ENCODE results near the gene TAS1R1.
"Not testable (repeated sequence)": the region's sequence is repeated elsewhere in the genome, so short reads cannot be mapped to it uniquely, and the experiment has no call there.

TAS1R1 gene

DNA sequence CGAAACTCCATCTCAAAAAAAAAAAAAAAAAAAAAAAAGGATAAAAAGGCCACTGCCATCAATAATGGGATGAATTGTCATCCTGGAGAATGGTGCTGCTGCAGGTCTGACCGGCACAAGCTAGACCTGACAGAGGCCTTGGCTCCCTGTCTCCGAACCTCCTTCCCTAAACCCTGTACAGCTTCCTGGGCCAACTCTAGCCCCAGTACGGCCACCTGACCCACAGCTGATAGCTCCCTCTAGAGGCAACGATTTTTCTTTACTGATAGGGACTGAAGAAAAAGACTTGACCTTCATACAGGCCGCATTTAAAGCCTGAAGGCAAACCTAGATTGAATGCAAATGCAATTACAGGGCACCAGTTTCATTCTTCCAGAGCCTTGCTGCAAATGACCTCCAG, 31.5 kb upstream of the TAS1R1 start:
- no peak for DNase-seq

DNA sequence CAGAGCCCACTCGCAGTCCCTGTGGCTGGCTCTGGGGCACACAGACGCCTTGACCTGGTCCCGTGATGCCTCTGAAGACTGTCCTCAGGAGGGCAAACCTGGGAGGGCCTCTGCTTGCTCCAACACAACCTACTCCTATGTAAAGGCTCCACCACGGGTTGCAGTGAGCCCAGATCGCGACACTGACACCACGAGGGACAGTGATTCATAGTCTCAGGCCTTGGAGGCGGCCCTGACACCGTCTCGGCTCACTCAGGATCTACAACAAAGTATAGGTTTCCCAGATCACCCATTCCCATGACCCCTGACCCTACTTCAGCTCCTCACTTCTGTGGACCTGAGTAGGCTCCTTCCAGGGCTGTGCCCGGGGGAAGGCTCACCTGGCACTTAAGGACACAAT, 28.8 kb upstream of the TAS1R1 start:
- DNase-seq = no peak

DNA sequence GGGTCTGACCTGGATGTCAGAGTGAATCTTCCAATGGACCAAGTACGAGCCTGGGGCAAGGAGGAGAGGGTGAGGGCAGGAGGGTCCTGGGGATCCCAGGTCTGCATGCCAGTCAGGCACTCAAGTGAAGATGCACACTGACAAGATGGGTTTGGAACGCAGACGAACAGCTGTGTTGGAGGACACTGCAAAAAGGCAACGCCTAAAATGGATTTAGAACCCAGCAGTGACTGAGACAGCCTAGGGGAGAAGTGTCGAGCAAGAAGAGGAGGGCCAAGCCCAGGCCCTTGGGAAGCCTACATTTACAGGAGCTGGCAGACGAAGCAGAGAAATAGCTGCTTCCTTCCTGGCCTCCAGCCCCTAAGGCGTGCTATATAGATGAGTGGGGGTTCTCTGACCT, 26.6 kb upstream of the TAS1R1 start:
- DNase-seq = no peak

DNA sequence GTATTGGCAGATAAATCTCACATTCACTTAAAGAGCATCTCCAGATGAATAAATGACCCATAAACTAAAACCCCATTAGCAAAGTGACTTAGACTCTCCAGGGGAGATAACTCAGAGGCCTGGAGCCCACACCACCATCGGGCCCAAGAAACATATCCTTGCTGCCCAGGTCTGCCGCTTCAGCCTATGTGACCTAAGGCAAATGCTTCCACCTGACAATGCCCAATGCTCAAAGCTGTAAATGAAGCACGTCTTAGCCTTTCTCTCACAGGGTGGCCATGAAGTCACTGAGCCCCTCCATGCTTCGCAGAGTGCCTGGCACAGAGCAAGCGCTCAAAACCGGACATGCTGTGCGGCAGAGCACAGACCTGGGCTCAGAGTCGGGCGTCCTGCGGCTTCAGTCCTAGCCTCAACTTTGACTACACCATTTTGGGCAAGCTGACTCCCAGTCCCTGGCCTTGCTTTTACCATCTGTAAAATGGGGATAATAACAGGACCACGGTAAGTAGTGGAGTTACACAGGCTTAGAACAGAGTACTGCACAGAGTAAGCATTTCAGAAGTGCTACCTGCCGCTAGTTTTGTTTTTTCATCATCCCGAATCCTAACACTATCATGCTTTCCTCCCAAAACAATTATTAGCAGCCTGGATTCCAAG, 24.5 kb upstream of the TAS1R1 start:
- no peak for DNase-seq

DNA sequence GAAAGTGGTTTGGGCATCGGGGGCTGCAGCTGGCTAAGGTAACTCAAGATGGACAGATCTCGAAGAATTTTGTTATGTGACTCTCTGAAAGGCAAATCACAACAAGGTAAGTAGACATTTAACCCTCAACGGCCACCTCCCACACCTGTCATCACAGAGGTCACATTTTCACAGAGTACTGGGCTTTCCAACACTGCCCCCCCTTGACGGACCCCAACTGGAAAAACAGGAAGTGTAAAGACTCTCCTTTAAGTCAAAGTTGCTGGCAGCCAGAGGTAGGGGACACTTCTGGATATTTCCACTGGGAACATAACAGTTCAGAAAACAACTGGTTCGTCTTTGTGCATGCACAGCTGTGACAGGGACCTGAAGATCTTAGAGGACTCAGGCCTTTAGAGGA, 23.1 kb upstream of the TAS1R1 start:
- no peak for DNase-seq

DNA sequence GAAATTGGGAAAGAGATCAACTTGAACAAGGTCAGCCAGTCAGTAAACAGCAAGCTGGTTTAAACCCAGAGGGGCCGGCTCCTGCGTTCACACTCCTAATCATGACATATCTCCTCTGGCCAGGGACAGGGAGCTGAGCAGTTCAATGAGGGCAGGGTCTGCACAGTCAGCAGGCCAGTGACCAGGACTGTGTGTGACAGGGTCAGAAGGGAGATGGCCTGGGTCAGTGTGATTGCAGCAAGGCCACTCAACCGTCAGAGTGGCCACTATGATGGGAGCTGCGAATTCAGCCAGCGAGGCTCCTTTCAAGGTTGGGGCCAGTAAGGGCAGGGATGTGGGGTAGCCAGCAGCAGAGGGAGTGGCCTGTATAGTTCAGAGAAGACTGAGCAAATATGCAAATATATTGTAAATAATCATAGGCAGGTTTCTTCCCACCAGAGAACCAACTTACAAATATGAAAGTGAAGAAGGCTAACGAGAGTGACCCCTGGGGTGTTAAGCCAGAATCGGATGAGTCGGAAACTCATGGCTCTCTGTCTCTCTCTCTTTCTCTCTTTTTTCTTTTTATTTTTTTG, 20.8 kb upstream of the TAS1R1 start:
- DNase-seq = no peak

DNA sequence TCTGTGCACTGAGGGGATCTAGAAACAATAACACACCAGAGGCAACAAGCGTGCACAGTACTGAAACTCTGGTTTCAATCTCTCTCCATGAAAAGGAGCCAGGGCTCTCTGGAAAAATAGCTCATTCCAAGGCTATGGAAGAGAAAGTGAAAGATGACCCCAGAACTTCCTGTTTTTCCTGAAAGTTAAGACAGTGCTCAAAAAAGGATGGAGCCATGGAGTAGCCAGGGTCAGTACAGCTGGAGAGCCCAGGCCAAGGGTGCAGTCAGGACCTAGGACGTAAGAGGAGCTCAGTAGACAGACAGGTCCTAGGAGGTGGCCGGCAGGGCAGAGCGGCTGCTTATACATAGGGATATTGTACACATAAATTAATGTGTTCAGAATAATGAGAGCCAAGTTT, 19.9 kb upstream of the TAS1R1 start:
- no peak for DNase-seq

DNA sequence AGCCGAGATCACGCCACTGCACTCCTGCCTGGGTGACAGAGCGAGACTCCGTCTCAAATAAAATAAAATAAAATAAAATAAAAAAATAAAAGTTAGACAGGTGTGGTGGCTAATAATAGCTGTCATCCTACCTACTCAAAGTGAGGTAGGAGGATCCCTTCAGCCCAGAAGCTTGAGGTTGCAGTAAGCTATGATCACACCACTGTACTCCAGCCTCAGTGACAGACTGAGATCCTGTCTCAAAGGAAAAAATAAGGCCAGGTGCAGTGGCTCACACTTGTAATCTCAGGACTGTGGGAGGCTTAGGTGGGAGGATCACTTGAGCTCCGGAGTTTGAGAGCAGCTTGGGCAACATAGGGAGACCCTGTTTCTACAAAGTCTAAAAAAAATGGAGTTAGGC, 18.8 kb upstream of the TAS1R1 start:
- no peak for DNase-seq

DNA sequence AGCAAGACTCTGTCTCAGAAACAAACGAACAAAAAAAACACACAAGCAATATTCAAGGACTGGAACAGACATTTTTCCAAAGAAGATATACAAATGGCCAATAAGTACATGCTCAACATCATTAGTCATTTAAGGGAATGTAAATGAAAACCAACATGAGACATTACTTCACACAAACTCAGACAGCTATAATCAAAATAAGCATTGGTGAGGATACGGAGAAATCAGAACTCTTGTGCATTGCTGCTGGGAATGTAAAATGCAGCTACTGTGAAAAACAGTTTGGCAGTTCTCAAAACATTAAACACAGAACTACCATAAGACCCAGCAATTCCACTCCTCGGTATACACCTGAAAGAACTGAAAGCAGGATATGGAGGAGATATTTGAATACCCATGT, 16.2 kb upstream of the TAS1R1 start:
- DNase-seq = no peak

DNA sequence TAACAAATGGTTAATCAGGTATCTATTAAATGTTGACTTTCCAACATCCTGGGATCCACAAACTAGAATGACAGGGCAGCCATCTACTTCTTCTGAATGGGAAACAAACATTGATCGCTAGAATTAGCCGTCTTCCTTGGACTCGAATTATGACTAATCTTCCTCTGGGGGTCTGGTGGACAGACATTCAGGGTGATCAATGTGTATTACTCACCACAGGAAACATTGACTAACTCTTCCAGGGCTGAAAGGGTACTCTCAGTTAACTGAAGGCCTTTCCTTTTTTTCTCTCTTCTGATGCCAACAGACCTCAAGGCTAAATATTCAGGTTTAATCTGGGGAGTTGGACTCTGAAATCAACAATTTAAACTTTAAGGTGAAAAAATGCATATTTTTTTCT, 10.3 kb upstream of the TAS1R1 start:
- DNase-seq = no peak

DNA sequence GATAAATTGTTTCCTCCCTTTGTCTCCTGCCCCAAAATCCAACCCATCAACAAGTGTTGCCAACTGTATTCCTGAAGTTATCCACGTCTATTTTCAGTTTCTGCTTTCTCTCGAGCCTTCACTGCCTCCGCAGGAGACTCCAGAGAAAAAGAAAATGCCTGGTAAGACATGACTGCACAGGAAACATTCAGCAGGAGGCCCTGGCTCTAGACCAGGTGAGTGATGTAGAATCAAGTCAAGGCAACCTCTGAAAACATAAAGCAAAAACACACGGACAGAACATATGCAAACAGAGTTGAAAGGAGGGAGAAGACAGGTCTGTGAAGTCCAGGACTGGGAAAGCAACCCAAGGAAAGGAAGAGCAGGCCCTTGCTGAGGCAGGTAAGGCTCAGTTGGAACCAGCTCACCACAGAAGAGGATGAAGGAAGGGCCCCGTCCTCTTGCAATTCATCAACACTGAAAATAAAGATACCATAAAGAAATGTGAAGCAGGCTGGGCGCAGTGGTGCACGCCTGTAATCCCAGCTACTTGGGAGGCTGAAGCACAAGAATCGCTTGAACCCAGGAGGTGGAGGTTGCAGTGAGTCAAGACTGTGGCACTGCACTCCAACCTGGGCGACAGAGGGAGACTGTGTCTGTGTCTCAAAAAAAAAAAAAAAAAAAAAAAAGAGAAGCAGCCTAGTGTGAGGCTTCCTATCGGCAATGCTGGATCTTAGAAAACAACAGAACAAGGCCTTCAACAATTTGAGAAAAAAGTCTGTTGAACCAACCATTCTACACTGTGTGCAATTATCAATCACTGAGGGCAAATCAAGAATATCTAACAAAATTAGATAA, 9.6 kb upstream of the TAS1R1 start:
- DNase-seq = no peak

DNA sequence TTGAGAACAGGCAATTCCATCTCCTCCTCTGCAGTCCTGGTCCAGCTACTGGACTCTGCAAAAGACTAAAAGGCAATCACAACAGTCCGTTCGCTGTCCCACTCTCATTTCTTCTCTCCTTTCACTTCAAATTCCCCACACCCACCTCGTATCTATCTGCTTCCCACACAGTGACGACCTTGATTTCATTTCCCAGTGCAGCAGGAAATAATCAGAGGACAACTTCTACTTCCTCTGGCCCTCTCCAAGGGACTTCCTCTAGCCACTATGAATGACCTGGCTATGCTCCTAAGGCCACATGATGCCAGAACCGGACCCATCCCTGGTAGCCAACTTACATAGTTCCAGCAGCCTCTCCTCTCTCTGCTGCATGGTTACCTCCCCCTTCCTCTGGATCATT, 8.8 kb upstream of the TAS1R1 start:
- DNase-seq = no peak

DNA sequence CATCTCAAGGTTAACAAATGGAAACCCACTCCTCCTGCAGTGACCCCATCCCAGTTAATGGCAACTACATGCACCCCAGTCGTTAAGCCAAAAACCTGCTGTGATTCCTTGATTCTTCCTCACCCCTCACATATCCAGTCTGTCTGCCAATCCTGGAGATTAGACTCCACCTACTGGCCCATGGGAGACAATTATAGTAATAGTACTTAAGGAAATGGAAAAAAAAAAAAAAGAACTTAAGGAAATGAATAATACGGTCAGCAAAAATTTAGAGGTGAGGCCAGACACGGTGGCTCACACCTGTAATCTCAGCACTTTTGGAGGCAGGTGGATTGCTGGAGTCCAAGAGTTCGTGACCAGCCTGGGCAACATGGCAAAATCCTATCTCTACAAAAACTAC, 7.8 kb upstream of the TAS1R1 start:
- DNase-seq = no peak

DNA sequence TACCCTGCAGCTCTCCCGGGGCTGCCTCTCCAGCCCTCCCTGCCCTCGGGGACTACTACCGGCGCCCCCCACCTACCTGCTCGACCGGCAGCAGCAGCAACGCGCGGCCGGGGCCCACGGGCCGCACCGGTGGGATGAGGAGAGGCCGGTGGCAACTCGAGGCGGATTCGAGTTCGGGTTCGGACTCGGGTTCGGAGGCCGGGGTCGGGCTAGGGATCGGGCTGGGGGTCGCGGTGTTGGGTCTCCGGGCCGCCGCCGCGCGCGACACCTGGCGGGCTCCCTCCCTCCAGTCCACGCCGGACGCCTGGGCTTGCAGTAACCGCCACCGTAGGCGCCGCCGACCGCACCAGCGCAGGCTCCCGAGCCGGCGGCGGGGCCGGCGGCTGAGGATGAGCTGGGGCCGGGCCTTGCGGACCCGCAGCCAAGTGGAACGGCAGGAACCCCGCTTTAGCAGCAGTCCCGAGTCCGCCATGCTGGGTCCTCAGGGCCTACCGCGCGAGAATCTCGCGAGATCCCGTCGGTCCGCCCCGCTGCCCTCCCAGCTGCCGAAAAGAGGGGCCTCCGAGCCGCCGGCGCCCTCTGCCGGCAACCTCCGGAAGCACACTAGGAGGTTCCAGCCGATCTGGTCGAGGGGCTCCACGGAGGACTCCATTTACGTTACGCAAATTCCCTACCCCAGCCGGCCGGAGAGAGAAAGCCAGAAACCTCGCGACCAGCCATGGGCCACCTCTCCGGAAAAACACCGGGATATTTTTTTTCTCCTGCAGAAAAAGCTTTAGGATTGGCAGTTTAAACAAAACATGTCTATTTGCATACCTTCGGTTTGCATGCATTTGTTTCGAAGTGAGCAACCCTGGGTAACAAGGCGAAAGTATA, 838 bp upstream of the TAS1R1 start, which contains the start of gene NOL9:
TSS of gene NOL9 (minus strand) at position 483 of the 876 bp plus-strand sequence. CDS start at position 472, 11 bp downstream.
- peak; percentile 99 for DNase-seq

DNA sequence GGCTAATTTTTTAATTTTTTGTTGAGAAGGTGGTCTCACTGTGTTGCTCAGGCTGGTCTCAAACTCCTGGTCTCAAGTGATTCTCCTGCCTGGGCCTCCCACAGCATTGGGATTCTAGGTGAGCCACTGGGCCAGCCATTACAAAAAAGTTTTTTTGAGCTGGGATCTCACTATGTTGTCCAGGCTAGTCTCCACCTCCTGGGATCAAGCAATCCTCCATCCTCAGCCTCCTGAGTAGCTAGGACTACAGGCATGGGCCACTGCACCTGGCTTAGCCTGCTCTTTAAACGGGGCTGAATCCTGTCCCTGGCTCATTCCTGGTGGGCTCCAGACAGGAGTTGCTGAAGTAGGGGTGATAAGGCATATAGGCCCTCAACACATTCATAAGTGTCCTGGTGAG, 2.5 kb downstream of the TAS1R1 start:
- no peak for DNase-seq

DNA sequence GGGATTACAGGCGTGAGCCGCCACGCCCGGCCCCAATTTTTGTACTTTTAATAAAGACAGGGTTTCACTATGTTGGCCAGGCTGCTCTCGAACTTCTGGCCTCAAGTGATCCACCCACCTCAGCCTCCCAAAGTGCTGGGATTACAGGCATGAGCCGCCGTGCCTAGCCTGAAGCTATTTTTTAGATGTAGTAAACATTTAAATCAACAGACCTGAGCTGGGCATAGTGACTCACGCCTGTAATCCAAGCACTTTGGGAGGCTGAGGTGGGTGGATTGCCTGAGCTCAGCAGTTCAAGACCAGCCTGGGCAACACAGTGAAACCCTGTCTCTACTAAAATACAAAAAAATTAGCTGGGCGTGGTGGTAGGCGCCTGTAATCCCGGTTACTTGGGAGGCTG, 4.1 kb downstream of the TAS1R1 start:
- not testable (repeated sequence) for DNase-seq

DNA sequence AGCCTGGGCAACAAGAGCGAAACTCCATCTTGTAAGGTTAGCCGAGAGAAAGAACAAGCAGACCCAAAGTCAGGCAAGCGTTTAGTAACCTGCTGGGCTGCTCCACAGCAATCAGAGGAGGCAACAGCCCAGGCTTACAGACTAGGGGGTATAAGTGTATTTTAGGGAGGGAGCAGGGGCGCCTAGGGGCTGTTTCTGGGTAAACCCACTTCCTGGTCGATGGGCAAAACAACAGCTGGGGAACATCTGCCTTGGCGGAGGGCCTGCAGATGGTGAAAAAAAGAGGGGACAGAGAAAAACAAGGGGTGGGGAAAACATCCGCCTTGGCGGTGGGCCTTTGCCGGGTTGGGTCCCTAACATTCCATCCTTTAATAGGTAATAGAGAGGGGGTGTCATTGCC, 5.2 kb downstream of the TAS1R1 start:
- DNase-seq = no peak

DNA sequence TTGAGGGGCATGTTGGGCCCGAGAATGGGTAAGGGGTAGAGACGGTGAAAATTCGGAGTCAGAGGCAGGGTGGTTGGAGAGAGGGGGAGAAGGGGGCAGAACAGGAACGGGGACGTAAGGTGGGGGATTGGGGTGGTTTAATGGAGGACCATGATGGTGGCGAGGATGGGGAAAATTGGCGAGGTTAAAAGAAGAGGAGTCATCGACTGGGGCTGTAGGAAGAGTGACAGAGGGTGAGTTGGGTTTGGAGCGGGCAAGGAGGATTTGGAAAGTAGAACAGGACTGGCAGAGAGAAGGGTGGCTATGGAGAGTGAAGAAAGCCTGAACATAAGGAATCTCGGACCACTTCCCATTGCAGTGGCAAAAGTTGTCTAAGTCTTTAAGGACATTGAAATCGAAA, 13.9 kb downstream of the TAS1R1 start:
- no peak for DNase-seq

DNA sequence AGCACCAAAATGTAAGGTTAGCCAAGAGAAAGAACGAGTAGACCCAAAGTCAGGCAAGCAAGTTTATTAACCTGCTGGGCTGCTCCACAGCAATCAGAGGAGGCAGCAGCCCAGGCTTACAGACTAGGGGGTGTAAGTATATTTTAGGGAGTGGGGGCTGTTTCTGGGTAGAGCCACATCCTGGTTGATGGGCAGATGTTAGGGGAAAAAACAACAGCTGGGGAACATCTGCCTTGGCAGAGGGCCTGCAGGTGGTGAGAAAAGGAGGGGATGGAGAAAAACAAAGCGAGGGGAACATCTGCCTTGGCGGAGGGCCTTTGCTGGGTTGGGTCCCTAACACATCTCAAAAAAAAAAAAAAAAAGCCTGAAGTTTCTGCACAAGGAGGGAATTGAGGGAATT, 15.0 kb downstream of the TAS1R1 start:
- DNase-seq = no peak

DNA sequence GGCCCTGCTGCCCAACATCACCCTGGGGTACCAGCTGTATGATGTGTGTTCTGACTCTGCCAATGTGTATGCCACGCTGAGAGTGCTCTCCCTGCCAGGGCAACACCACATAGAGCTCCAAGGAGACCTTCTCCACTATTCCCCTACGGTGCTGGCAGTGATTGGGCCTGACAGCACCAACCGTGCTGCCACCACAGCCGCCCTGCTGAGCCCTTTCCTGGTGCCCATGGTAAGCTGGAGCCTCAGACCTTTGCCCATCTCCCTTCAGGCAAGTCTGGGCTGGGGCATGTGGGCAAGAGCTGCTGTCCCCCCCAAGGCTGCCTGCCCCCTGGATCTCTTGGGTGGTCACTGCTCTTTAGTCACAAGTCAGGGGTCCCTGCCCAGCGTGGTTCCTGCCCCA, 15.9 kb downstream of the TAS1R1 start:
- DNase-seq = no peak

DNA sequence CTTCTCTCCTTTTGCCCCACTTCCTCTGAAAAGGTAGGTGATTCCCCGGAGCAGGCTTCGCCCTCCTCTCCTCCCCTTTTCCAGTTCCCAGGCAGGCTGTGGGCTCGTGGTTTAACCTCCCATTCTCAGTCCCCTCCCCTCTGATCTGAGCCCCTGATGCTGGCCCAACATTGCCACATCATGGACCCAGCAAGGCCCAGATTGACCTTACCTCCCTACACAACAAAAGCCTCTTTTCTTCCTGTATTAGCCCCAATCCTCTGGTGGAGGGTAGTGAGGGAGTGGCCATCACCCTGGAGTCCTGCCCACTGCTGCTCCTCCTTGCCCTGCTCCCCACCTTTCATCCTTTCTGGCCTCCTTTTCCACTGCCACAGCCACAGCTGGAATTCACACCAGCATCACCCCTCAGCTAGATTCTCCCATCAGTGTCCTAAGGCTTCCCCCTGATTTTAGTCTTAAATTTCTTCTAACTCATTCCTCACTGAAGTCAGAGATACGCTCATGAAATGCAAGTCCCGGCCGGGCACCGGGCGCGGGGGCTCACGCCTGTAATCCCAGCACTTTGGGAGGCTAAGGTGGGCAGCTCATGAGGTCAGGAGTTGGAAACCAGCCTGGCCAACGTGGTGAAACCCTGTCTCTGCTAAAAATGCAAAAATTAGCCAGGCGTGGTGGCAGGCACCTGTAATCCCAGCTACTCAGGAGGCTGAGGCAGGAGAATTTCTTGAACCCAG, 17.7 kb downstream of the TAS1R1 start:
- DNase-seq = no peak

DNA sequence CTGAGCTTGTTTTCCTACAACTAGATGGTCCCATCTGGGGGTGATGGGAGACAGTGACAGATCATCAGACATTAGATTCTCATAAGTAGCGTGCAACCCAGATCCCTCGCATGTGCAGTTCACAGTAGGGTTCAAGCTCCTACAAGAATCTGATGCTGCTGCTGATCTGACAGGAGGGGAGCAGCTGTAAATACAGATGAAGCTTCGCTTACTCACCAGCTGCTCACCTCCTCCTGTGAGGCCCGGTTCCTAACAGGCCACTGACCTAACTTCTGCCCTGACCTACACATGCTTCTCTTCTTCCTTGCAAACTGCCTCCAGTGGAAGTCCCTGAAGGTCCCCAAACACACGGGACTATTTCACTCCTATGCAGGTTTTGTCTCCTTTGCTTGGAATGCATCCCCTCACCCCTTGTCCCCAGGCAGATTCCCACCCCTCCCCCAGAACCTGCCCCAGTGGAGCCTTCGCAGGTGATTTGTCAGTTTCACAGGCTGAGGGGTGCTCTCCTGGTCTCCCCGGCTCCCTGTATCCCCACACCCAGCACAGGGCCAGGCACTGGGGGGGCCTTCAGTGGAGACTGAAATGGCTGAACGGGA, 19.0 kb downstream of the TAS1R1 start:
- no peak for DNase-seq

All from activated CD8-positive, alpha-beta memory T cell treated with anti-CD3 and anti-CD28 coated beads, Interleukin-2, amount 50 U/mL, for 48 hours (primary cell).